Sigmoid colon (tissue), 7 donors: ENCODE data around the gene KCTD12. TPM values are rescaled to one million over a fixed set of nuclear protein-coding genes. Genes with fewer than 3 reads are reported as not detected.

Source experiments
- DNase-seq: peaks from one replicate; pipeline ENCODE4 v3.0.0-alpha.2; 2019
- H3K27ac ChIP-seq, 4 donors: fragments of 200-600 bp; sonication (generic); one replicate each; pipeline ENCODE4 v1.5.1; 2016 to 2019; ENCODE audit warnings: mild to moderate bottlenecking in 1 of 4
- H3K27me3 ChIP-seq, 3 donors: fragments of 200-600 bp; sonication (generic); one replicate each; pipeline ENCODE4 v1.5.1; 2019; ENCODE audit warnings: mild to moderate bottlenecking in 1 of 3
- H3K36me3 ChIP-seq, 4 donors: fragments of 200-600 bp; sonication (generic); one replicate each; pipeline ENCODE4 v1.5.1; 2016 to 2019
- H3K4me1 ChIP-seq, 4 donors: fragments of 200-600 bp; sonication (generic); one replicate each; pipeline ENCODE4 v1.5.1; 2017 to 2019
- H3K4me3 ChIP-seq, 4 donors: fragments of 200-600 bp; sonication (generic); one replicate each; pipeline ENCODE4 v1.5.1; 2017 to 2019; ENCODE audit warnings: mild to moderate bottlenecking in 2 of 4, moderate library complexity in 1 of 4
- H3K9me3 ChIP-seq, 4 donors: fragments of 200-600 bp in 3 of 4; sonication (generic) in 3 of 4; one replicate each; pipeline versions ENCODE4 v1.5.1 to v1.6.1; 2013 to 2019
- EP300 ChIP-seq, 4 donors: sonication (generic); formaldehyde crosslinking; IDR thresholded peaks; one replicate each; pipeline ENCODE4 v1.6.1; 2017; ENCODE audit warnings: antibody characterized with exemption in 4 of 4
- POLR2A ChIP-seq, 2 donors: fragments of 450-650 bp; IDR thresholded peaks; one replicate each; pipeline ENCODE4 v1.6.1; 2016; ENCODE audit warnings: antibody characterized with exemption in 2 of 2, mild to moderate bottlenecking in 2 of 2, moderate library complexity in 2 of 2
- POLR2AphosphoS5 ChIP-seq, 4 donors: sonication (generic); formaldehyde crosslinking; IDR thresholded peaks; one replicate each; pipeline ENCODE4 v1.6.1; 2017; ENCODE audit warnings: antibody characterized with exemption in 4 of 4
- WGBS, 2 donors: extraction: QIAGEN DNeasy Blood & Tissue Kit; methylation state at CpG; one replicate each; pipeline ENCODE4 v1.1.7; 2013; 5-methylcytosine and 5-hydroxymethylcytosine counted together
- intact Hi-C: fragments of 100-400 bp; cut with DNase I; formaldehyde crosslinking; loops from one replicate; pipeline ENCODE4 v1.15.1; 2023
- polyA plus RNA-seq, 3 donors: library from polyadenylated mRNA; stranded (reverse); fragments of 200-250 nt; gene quantifications; one replicate each; pipeline ENCODE4 v1.2.3, GENCODE V29; 2013
- total RNA-seq, 4 donors: library from RNA; depleted of rRNA; stranded (reverse); fragments of >200 nt; gene quantifications; one replicate each; pipeline ENCODE4 v1.1.0, GENCODE V29; 2016
- TF ChIP-seq, protein P1 (sequence below), 4 experiments: fragments of 450-650 bp in 3 of 4; fragments of 200-600 bp in 1 of 4; IDR thresholded peaks; one replicate each; pipeline ENCODE4 v1.5.1; 2016 to 2019; ENCODE audit warnings: antibody characterized with exemption in 4 of 4, mild to moderate bottlenecking in 3 of 4, moderate library complexity in 2 of 4
- donor health status: healthy with polysubstance abuse.
- donor health status: Bipolar disorder and iron deficiency.
- donor health status: healthy.

The KCTD12 gene
- total and polyA plus RNA-seq, 7 donors, result 14.8 to 129 (median 77.3) TPM

DNA sequence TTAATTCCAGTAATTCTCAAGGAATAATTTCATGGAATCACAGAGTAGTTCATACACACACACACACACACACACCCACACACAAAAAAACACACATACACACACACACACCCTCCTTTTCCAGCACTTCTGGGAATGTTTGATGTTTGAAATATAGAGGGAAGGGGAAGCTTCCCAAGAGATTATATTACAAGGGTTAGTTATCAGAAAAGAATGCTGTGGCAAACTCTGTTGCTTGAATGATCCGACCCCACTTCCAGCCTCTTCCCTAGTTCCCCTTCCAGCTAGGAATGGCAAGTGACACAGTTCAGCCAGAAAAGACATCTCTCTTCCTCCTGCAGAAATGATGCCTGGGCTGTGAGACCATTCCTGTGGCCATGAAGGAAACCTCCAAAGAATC is 49.9 kb downstream of the KCTD12 start:
- no peaks in the 10 kb centered on the region for H3K9me3 ChIP-seq
- WGBS, 2 donors, result 10 to 59% methylated on average over 1 of the region's 1 CpG
- H3K4me3 ChIP-seq, result no peak overlapping the region
- TF ChIP-seq EP300 (IDR thresholded peaks at IDR 0.05) (no peak), POLR2A (IDR thresholded peaks at IDR 0.05) (no peak), POLR2AphosphoS5 (IDR thresholded peaks at IDR 0.05) (no peak)
- TF ChIP-seq, protein P1, sequence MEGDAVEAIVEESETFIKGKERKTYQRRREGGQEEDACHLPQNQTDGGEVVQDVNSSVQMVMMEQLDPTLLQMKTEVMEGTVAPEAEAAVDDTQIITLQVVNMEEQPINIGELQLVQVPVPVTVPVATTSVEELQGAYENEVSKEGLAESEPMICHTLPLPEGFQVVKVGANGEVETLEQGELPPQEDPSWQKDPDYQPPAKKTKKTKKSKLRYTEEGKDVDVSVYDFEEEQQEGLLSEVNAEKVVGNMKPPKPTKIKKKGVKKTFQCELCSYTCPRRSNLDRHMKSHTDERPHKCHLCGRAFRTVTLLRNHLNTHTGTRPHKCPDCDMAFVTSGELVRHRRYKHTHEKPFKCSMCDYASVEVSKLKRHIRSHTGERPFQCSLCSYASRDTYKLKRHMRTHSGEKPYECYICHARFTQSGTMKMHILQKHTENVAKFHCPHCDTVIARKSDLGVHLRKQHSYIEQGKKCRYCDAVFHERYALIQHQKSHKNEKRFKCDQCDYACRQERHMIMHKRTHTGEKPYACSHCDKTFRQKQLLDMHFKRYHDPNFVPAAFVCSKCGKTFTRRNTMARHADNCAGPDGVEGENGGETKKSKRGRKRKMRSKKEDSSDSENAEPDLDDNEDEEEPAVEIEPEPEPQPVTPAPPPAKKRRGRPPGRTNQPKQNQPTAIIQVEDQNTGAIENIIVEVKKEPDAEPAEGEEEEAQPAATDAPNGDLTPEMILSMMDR (IDR thresholded peaks at IDR 0.05), result no peak
- no peak for DNase-seq
- H3K36me3 ChIP-seq, result no peaks in the 10 kb centered on the region
- no peaks in the 10 kb centered on the region for H3K4me1 ChIP-seq
- H3K27ac ChIP-seq, result no peak overlapping the region
- intact Hi-C loops, result no loop called here
- H3K27me3 ChIP-seq, result no peaks in the 10 kb centered on the region

DNA sequence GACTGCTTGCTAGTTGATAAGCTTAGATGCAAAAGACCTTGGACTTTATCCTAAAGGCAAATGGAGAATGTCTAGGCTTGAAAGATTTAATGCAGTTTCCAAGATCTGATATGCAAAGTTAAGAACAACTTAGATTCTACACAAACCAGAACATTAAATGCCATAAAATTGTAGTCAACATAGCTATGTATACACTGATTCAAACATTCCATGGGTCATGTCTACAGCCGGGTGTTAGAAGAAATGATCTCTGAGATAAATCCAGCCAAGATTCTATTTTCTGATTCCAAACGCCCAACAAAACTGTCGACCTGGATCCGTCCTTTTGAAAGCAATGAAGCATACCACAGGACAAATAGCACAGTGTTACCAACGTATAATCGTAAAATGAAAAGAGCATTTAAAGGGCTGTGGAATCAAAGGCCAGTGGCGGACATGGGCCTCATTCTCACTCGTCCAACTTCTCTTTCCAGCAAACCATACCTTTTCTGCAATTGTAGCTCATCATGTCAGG is 52.7 kb downstream of the KCTD12 start:
- DNase-seq, result no peak
- Histone ChIP-seq H3K27ac (no peak overlapping the region), H3K4me3 (no peak overlapping the region), H3K27me3 (no peaks in the 10 kb centered on the region), H3K36me3 (no peaks in the 10 kb centered on the region), H3K4me1 (peaks cover 0 to 11% (median 4%) of the 10 kb centered on the region in 4 donors), H3K9me3 (no peaks in the 10 kb centered on the region)
- intact Hi-C loops, result no loop called here
- 40 to 79% methylated on average over 8 of the region's 8 CpGs for WGBS, 2 donors
- TF ChIP-seq, protein P1 (IDR thresholded peaks at IDR 0.05), result no peak
- no peak for TF ChIP-seq POLR2AphosphoS5 (IDR thresholded peaks at IDR 0.05)
- TF ChIP-seq EP300 (IDR thresholded peaks at IDR 0.05), result no peak
- no peak for TF ChIP-seq POLR2A (IDR thresholded peaks at IDR 0.05)

- Histone ChIP-seq H3K27me3 (no peaks in the 10 kb centered on the region), H3K36me3 (no peaks in the 10 kb centered on the region), H3K4me1 (peaks cover 0 to 11% (median 4%) of the 10 kb centered on the region in 4 donors), H3K27ac (no peak overlapping the region), H3K4me3 (no peak overlapping the region), H3K9me3 (no peaks in the 10 kb centered on the region)
- WGBS, 2 donors, result 19 to 72% methylated on average over 7 of the region's 7 CpGs
- no peak for DNase-seq
- intact Hi-C loops, result no loop called here
- TF ChIP-seq POLR2A (IDR thresholded peaks at IDR 0.05), result no peak
- TF ChIP-seq, protein P1 (IDR thresholded peaks at IDR 0.05), result no peak
- no peak for TF ChIP-seq POLR2AphosphoS5 (IDR thresholded peaks at IDR 0.05)
- TF ChIP-seq EP300 (IDR thresholded peaks at IDR 0.05), result no peak
Observed at GRCh38 chr13:76832258-76832988, 53.8 kb downstream of the KCTD12 start.

DNA sequence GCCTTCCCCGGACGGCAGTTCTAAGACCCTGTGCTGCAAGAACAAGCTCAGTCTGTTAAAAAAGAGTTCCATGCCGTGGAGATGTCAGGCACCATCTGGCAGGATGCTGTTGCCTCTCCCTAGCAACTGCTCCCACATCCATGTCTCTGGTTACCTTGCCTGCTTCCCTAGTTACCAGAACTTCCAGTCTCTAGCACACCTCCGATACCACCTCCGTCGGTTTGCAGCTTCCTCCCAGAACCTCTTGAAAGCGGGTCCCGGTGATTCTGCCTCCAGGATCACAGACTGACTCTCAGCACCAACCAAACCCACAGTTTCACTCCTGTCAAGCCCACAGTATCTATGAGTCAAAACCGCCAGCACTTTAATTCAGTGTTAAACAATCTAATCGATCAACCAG is 55.4 kb downstream of the KCTD12 start:
- Histone ChIP-seq H3K36me3 (no peaks in the 10 kb centered on the region), H3K27ac (no peak overlapping the region), H3K9me3 (no peaks in the 10 kb centered on the region), H3K4me3 (no peak overlapping the region), H3K27me3 (no peaks in the 10 kb centered on the region), H3K4me1 (peaks cover 0 to 11% (median 4%) of the 10 kb centered on the region in 4 donors)
- intact Hi-C loops, result no loop called here
- TF ChIP-seq EP300 (IDR thresholded peaks at IDR 0.05) (no peak), POLR2A (IDR thresholded peaks at IDR 0.05) (no peak), POLR2AphosphoS5 (IDR thresholded peaks at IDR 0.05) (no peak)
- TF ChIP-seq, protein P1 (IDR thresholded peaks at IDR 0.05), result no peak
- DNase-seq, result no peak
- 92 to 95% methylated on average over 10 of the region's 10 CpGs for WGBS, 2 donors

Other genes with a start within 250 kb of the KCTD12 start
- gene ACOD1, start 62.1 kb upstream of the KCTD12 start, total RNA-seq, result not detected
- gene ACOD1, start 62.1 kb upstream of the KCTD12 start, polyA plus RNA-seq, result under 1 TPM in 1 of 3 donors, not detected in 2; 0.10 TPM
- gene CLN5, start 105.7 kb upstream of the KCTD12 start, total RNA-seq, result 10 to 100 TPM; 14.0 to 29.3 (median 27.0) TPM
- 10 to 100 TPM in 1 of 3 donors, 1 to 10 TPM in 2; 7.8 to 11.9 (median 9.2) TPM for gene CLN5, start 105.7 kb upstream of the KCTD12 start, polyA plus RNA-seq
- gene FBXL3, start 140.8 kb upstream of the KCTD12 start, total RNA-seq, result 10 to 100 TPM; 60.0 to 96.0 (median 86.0) TPM
- 10 to 100 TPM; 21.5 to 43.0 (median 31.8) TPM for gene FBXL3, start 140.8 kb upstream of the KCTD12 start, polyA plus RNA-seq